ENCODE data around the gene PMAIP1. TPM values are rescaled to one million over a fixed set of nuclear protein-coding genes. Genes with fewer than 3 reads are reported as not detected.

Gene PMAIP1
- total and polyA plus RNA-seq, 5 donors: 0.18 to 0.24 (median 0.22) TPM; not detected in 2

DNA sequence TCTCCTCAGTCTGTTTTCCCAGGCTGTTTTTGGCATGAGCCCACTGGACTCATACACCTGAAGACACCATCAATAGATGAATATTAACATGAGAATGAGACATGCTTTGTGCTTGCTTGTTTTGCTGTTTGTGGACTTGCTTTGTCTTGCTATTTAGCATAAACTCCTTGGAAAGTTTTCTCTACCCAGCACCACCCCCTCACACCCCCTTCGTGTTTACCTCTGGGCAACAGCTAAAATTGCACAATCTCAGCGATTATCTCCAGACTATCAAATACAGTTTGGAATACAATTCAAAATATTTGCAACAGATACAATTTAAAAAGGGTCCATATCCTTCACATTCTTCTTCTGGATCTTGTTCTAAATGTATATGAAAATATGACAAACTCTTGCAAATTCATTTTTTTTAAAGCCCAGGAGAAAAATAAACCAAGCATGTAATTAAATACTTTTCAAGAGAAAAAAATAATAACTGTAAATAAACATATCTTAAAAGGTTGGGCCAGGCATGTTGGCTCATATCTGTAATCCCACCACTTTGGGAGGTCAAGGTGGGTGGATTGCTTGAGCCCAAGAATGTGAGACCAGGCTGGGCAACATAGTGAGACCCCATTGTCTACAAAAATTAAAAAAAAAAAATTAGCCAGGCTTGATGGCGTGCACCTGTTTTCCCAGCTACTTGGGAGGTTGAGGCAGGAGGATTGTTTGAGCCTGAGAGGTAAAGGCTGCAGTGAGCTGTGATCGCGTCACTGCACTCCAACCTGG, 32.3 kb upstream of the PMAIP1 start:
- no peaks in the 10 kb centered on the region for H3K4me1 ChIP-seq (ENCODE audit: control insufficient read depth, insufficient read depth, low read length)
- no peak overlapping the region for H3K27ac ChIP-seq (ENCODE audit: low read length)
- H3K4me3 ChIP-seq (ENCODE audit: low read length): no peak overlapping the region
- WGBS: 72% methylated on average over 5 of the region's 5 CpGs
- intact Hi-C loops (cut with DNase I): no loop called here
- H3K9me3 ChIP-seq (ENCODE audit: control insufficient read depth, low read length): no peaks in the 10 kb centered on the region
- no peak for ATAC-seq
- no peak for DNase-seq
- no peaks in the 10 kb centered on the region for H3K27me3 ChIP-seq (ENCODE audit: control insufficient read depth, insufficient read depth)

DNA sequence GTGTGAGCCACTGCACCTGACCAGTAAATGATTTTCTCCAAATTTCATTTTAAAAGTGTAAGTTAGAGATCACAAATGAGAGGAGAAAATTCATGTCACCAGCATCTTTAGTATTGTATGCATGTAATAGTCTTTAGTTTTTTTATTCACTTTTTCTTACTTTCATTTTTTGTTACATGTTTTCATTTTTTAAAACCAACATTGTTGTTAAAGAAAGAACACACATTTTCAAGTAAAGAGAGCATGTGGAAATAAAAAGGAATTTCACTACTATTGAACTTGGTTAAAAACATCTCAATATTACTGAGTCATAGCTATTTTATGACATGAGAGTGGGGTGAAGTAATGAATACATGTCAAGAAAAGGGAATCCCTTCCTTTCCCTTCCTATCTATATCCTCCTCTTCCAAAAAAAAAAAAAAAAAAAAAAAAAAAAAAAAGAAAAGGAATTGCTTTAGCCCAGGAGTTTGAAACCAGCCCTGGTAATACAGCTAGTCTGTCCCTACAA, 29.1 kb upstream of the PMAIP1 start:
- H3K27me3 ChIP-seq (ENCODE audit: control insufficient read depth, insufficient read depth): no peaks in the 10 kb centered on the region
- H3K9me3 ChIP-seq (ENCODE audit: control insufficient read depth, low read length): no peaks in the 10 kb centered on the region
- no peaks in the 10 kb centered on the region for H3K4me1 ChIP-seq (ENCODE audit: control insufficient read depth, insufficient read depth, low read length)
- intact Hi-C loops (cut with DNase I): no loop called here
- no peak overlapping the region for H3K27ac ChIP-seq (ENCODE audit: low read length)
- DNase-seq: no peak
- H3K4me3 ChIP-seq (ENCODE audit: low read length): no peak overlapping the region
- ATAC-seq: no peak

GRCh38 chr18:59871711-59872362, 28.0 kb upstream of the PMAIP1 start:
- H3K9me3 ChIP-seq (ENCODE audit: control insufficient read depth, low read length): no peaks in the 10 kb centered on the region
- ATAC-seq (no peak), DNase-seq (no peak)
- H3K27me3 ChIP-seq (ENCODE audit: control insufficient read depth, insufficient read depth): no peaks in the 10 kb centered on the region
- no peak overlapping the region for H3K4me3 ChIP-seq (ENCODE audit: low read length)
- no peaks in the 10 kb centered on the region for H3K4me1 ChIP-seq (ENCODE audit: control insufficient read depth, insufficient read depth, low read length)
- WGBS: 70% methylated on average over 10 of the region's 10 CpGs
- intact Hi-C loops (cut with DNase I): no loop called here
- H3K27ac ChIP-seq (ENCODE audit: low read length): no peak overlapping the region

DNA sequence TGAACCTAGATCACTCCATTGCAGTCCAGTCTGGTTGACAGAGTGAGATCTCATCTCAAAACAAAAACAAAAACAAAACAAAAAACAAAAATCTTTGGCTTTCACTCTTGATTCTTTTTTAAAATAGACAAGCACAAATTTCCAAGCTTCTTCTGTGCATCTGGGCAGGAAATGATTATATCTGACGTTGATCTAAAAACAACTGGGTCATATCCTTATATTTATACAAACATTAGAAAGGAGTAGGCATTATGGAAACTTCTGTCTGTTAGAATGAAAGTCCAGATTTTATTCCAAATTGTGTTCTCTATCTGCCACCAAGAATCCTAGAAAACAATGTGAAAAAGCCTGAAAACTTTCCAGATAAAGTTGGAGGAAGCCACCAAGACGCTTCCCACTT, 26.2 kb upstream of the PMAIP1 start:
- DNase-seq (no peak), ATAC-seq (no peak)
- whole genome bisulfite sequencing: 38% methylated on average over 2 of the region's 2 CpGs
- Histone ChIP-seq H3K4me1 (ENCODE audit: control insufficient read depth, insufficient read depth, low read length) (no peaks in the 10 kb centered on the region), H3K4me3 (ENCODE audit: low read length) (no peak overlapping the region), H3K27ac (ENCODE audit: low read length) (no peak overlapping the region), H3K27me3 (ENCODE audit: control insufficient read depth, insufficient read depth) (no peaks in the 10 kb centered on the region), H3K9me3 (ENCODE audit: control insufficient read depth, low read length) (no peaks in the 10 kb centered on the region)
- intact Hi-C loops (cut with DNase I): no loop called here

DNA sequence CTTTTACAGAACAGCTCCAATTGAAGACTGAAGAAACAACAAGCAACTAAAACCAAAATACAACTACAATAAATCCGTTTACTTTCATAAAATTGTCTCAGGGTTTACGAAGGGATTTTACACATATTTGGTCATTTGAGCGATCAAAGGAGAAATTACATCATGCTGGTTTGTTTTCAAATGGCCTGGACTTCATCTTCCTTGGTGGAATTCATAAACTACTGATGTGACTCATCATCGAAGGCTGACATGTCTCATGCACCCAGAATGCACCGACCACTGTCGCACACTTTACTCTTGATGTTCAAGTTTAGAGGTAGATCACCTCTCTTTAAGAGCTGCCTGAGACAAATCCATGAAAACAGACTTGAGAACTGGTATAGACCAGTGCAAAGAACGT, 25.6 kb upstream of the PMAIP1 start:
- 65% methylated on average over 7 of the region's 7 CpGs for WGBS
- DNase-seq (no peak), ATAC-seq (no peak)
- H3K27ac ChIP-seq (ENCODE audit: low read length): no peak overlapping the region
- no peaks in the 10 kb centered on the region for H3K9me3 ChIP-seq (ENCODE audit: control insufficient read depth, low read length)
- H3K4me3 ChIP-seq (ENCODE audit: low read length): no peak overlapping the region
- H3K4me1 ChIP-seq (ENCODE audit: control insufficient read depth, insufficient read depth, low read length): no peaks in the 10 kb centered on the region
- H3K27me3 ChIP-seq (ENCODE audit: control insufficient read depth, insufficient read depth): no peaks in the 10 kb centered on the region
- intact Hi-C loops (cut with DNase I): no loop called here

DNA sequence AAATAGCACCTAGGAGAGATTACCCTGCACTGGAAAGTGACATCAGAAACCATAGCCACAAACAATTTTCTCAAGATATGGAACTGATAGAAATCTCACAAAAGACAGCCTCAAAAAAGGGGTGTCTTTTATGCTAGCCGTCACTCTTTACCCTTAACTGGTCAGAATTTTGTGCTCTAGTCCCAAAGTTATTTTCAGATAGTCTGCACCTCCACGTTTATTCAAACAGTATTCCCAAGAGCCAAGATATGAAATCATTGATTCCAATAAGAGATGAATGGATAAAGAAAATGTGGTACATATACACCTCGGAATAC, 23.5 kb upstream of the PMAIP1 start:
- intact Hi-C loops (cut with DNase I): no loop called here
- ATAC-seq: no peak
- H3K27ac ChIP-seq (ENCODE audit: low read length): no peak overlapping the region
- H3K27me3 ChIP-seq (ENCODE audit: control insufficient read depth, insufficient read depth): no peaks in the 10 kb centered on the region
- WGBS: 89% methylated on average over 3 of the region's 3 CpGs
- no peaks in the 10 kb centered on the region for H3K9me3 ChIP-seq (ENCODE audit: control insufficient read depth, low read length)
- no peak overlapping the region for H3K4me3 ChIP-seq (ENCODE audit: low read length)
- H3K4me1 ChIP-seq (ENCODE audit: control insufficient read depth, insufficient read depth, low read length): no peaks in the 10 kb centered on the region
- no peak for DNase-seq

DNA sequence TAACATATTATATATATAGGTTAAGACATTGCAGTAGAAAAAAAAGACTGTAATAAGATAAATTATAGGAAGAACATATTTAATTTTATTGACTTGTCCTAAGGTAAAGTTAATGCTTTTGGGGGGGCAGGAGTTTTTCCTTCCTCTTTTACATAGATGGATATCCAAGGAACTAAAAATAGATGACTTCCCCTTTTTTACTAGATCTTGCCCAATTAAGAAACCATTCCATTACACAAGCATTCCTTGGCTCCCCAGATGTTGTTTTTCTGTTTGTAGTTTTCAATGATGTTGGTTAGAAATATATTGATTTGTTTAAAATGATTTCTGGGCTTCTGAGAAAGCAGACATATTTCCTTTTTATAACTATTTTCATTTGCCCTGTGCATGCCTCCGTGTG, 22.4 kb upstream of the PMAIP1 start:
- WGBS: 52% methylated on average over 1 of the region's 1 CpG

GRCh38 chr18:59878644-59879043, 21.2 kb upstream of the PMAIP1 start:
- H3K4me1 ChIP-seq (ENCODE audit: control insufficient read depth, insufficient read depth, low read length): peaks cover 6% of the 10 kb centered on the region
- no peak overlapping the region for H3K4me3 ChIP-seq (ENCODE audit: low read length)
- no peaks in the 10 kb centered on the region for H3K9me3 ChIP-seq (ENCODE audit: control insufficient read depth, low read length)
- no peaks in the 10 kb centered on the region for H3K27me3 ChIP-seq (ENCODE audit: control insufficient read depth, insufficient read depth)
- 98% methylated on average over 1 of the region's 1 CpG for WGBS
- ATAC-seq: no peak
- intact Hi-C loops (cut with DNase I): no loop called here
- no peak overlapping the region for H3K27ac ChIP-seq (ENCODE audit: low read length)
- no peak for DNase-seq

More for the DNA sequence above, 22.4 kb upstream of the PMAIP1 start:
- Histone ChIP-seq H3K27ac (ENCODE audit: low read length) (no peak overlapping the region), H3K27me3 (ENCODE audit: control insufficient read depth, insufficient read depth) (no peaks in the 10 kb centered on the region), H3K9me3 (ENCODE audit: control insufficient read depth, low read length) (no peaks in the 10 kb centered on the region), H3K4me3 (ENCODE audit: low read length) (no peak overlapping the region), H3K4me1 (ENCODE audit: control insufficient read depth, insufficient read depth, low read length) (peaks cover 6% of the 10 kb centered on the region)
- ATAC-seq (no peak), DNase-seq (no peak)
- intact Hi-C loops (cut with DNase I): no loop called here

GRCh38 chr18:59881728-59882656, 17.8 kb upstream of the PMAIP1 start:
- H3K27ac ChIP-seq (ENCODE audit: low read length): peak overlapping the region; percentile 53
- 32% methylated on average over 11 of the region's 11 CpGs for WGBS
- intact Hi-C loops (cut with DNase I): no loop called here
- ATAC-seq: peak; percentile 41 to 78
- no peak overlapping the region for H3K4me3 ChIP-seq (ENCODE audit: low read length)
- H3K9me3 ChIP-seq (ENCODE audit: control insufficient read depth, low read length): no peaks in the 10 kb centered on the region
- H3K27me3 ChIP-seq (ENCODE audit: control insufficient read depth, insufficient read depth): no peaks in the 10 kb centered on the region
- peaks cover 6% of the 10 kb centered on the region for H3K4me1 ChIP-seq (ENCODE audit: control insufficient read depth, insufficient read depth, low read length)
- no peak for DNase-seq

DNA sequence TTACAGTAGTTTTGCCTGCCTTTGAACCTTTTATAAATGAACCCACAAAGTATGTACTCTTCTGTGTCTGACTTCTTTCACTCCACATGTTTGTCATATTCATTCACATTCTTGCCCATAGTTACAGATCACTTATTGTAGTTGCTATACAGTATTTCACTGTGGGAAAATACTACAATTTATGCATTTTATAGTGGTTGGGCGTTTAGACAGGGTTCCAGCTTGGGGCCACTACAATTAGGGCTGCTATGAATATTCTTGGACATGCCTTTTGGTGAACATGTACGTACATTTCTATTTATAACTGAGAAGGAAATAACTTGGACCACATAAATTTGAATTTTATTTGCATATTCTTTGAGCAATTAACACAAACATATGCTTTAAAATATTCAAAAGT, 15.4 kb upstream of the PMAIP1 start:
- Histone ChIP-seq H3K27me3 (ENCODE audit: control insufficient read depth, insufficient read depth) (no peaks in the 10 kb centered on the region), H3K4me1 (ENCODE audit: control insufficient read depth, insufficient read depth, low read length) (peaks cover 6% of the 10 kb centered on the region), H3K4me3 (ENCODE audit: low read length) (no peak overlapping the region), H3K9me3 (ENCODE audit: control insufficient read depth, low read length) (no peaks in the 10 kb centered on the region), H3K27ac (ENCODE audit: low read length) (no peak overlapping the region)
- DNase-seq: no peak
- 71% methylated on average over 2 of the region's 2 CpGs for WGBS
- ATAC-seq: no peak
- intact Hi-C loops (cut with DNase I): no loop called here

Data from right cardiac atrium (tissue), 5 donors.